Progenitor cell of endocrine pancreas (in vitro differentiated cells): ENCODE measurements around the gene NUDT22. TPM values are rescaled to one million over a fixed set of nuclear protein-coding genes. Genes with fewer than 3 reads are reported as not detected.

Experiments used
- DNase-seq: peaks from one replicate; pipeline ENCODE4 v3.0.0; 2021; ENCODE audit warnings: low spot score; ENCODE audit not compliant: unreplicated experiment
- H3K27ac Mint-ChIP-seq: 2 replicates; pipeline ENCODE4 v1.8.0; 2021; ENCODE audit warnings: mild to moderate bottlenecking, moderate library complexity, mixed read lengths
- H3K27me3 Mint-ChIP-seq: 2 replicates; pipeline ENCODE4 v1.8.0; 2021; ENCODE audit warnings: mixed read lengths
- H3K36me3 Mint-ChIP-seq: 2 replicates; pipeline ENCODE4 v1.8.0; 2022; ENCODE audit warnings: mixed read lengths; ENCODE audit not compliant: insufficient read depth
- H3K4me1 Mint-ChIP-seq: 2 replicates; pipeline ENCODE4 v1.8.0; 2021; ENCODE audit warnings: low read depth, mixed read lengths
- H3K4me3 Mint-ChIP-seq: 2 replicates; pipeline ENCODE4 v1.8.0; 2021; ENCODE audit warnings: low read depth, mild to moderate bottlenecking, moderate library complexity, mixed read lengths
- H3K9me3 Mint-ChIP-seq: 2 replicates; pipeline ENCODE4 v1.8.0; 2021; ENCODE audit warnings: low read depth, mixed read lengths
- CTCF ChIP-seq: fragments of 200-600 bp; sonication (generic); IDR thresholded peaks from one replicate; pipeline ENCODE4 v1.5.0; 2021; ENCODE audit warnings: antibody characterized with exemption, mild to moderate bottlenecking; ENCODE audit not compliant: unreplicated experiment
- total RNA-seq: library from RNA; stranded (reverse); gene quantifications from 2 replicates; pipeline ENCODE4 v1.2.1, GENCODE V29; 2021

Gene NUDT22
- total RNA-seq, 1 donor from 2014 or later = 48.2 TPM

DNA sequence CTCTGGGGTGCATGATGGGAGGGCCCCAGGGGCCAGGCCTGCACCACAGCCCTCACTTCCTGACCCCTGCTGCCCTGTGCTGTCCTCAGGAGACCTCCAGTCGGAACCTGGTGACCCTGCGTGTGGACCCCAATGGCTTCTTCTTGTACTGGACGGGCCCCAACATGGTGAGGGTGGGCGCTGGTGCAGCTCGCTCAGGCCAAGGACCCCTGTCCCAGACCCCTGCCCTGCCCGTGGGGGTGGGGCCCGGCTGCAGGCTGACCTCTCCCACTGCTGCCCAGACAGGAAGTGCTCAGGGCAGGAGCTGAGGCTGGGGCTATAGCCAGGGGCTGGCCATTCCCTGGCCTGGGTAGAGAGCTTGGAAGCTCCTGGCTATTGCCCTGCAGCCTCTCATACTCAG lies 28.3 kb downstream of the NUDT22 start:
- no peak overlapping the region for H3K27ac Mint-ChIP-seq
- H3K4me1 Mint-ChIP-seq = peaks cover 7% of the 10 kb centered on the region
- no peak for TF ChIP-seq CTCF
- H3K9me3 Mint-ChIP-seq = no peaks in the 10 kb centered on the region
- DNase-seq = no peak
- peaks cover 2% of the 10 kb centered on the region for H3K36me3 Mint-ChIP-seq
- H3K4me3 Mint-ChIP-seq = no peak overlapping the region
- H3K27me3 Mint-ChIP-seq = peaks cover 3% of the 10 kb centered on the region

DNA sequence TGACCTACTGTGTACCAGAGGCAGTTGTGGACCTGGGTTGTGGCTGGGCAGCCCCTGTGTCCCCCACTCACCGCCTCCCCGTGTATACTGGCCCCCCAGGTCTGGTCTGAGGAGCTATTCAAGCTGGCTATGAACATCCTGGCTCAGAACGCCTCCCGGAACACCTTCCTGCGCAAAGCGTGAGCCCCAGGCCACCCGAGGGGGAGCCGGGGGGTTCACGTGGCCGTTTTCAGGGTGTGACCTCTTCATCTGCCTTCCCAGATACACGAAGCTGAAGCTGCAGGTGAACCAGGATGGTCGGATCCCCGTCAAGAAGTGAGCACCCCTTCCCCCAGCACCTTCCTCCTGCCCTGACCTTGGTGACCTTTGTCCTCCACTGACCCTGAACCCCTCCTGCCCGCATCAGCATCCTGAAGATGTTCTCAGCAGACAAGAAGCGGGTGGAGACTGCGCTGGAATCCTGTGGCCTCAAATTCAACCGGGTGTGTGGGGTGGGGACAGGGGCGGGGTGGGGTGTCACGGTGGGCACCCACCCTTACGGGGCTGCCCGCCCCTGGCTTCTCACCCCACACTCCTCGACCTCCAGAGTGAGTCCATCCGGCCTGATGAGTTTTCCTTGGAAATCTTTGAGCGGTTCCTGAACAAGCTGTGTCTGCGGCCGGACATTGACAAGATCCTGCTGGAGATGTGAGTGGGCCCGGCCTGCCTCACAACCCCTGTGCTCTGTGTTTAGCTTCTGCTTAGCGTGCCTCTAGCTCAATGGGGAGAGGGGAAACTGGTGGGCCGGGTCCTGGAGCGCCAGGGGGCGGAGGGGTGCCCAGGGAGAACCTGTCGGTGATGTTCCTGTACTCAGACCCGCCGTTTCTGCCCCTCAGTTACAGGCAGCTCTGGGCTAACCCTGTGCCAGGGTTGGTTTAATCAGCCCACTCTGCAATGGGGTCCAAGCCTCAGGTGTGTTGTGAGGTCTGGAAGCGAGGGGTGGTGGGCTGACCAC lies 29.4 kb downstream of the NUDT22 start:
- Mint-ChIP-seq H3K9me3 (no peaks in the 10 kb centered on the region), H3K27ac (no peak overlapping the region), H3K27me3 (no peaks in the 10 kb centered on the region), H3K4me3 (no peak overlapping the region), H3K4me1 (peaks cover 7% of the 10 kb centered on the region), H3K36me3 (peaks cover 12% of the 10 kb centered on the region)
- TF ChIP-seq CTCF = no peak
- DNase-seq = no peak

GRCh38 chr11:64256300-64256699 lies 30.2 kb downstream of the NUDT22 start:
- H3K36me3 Mint-ChIP-seq = peaks cover 12% of the 10 kb centered on the region
- H3K27ac Mint-ChIP-seq = no peak overlapping the region

DNA sequence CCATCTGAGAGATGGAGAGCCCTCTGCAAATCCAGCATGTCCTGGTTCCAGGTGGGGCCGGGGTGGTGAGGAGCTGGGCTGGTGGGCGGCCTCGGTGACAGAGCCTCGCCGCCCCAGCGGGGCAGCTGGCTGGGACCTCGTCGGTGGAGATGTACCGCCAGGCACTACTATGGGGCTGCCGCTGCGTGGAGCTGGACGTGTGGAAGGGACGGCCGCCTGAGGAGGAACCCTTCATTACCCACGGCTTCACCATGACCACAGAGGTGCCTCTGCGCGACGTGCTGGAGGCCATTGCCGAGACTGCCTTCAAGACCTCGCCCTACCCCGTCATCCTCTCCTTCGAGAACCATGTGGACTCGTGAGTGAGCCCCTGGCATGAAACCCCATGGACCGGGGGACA lies 32.3 kb downstream of the NUDT22 start:
- no peaks in the 10 kb centered on the region for H3K27me3 Mint-ChIP-seq
- TF ChIP-seq CTCF = no peak
- no peak overlapping the region for H3K4me3 Mint-ChIP-seq
- no peak overlapping the region for H3K27ac Mint-ChIP-seq
- no peak for DNase-seq
- H3K36me3 Mint-ChIP-seq = peaks cover 15% of the 10 kb centered on the region
- no peaks in the 10 kb centered on the region for H3K4me1 Mint-ChIP-seq
- no peaks in the 10 kb centered on the region for H3K9me3 Mint-ChIP-seq

More at GRCh38 chr11:64256300-64256699, 30.2 kb downstream of the NUDT22 start:
- H3K4me1 Mint-ChIP-seq = peaks cover 7% of the 10 kb centered on the region
- TF ChIP-seq CTCF = no peak
- DNase-seq = no peak
- no peaks in the 10 kb centered on the region for H3K9me3 Mint-ChIP-seq
- no peaks in the 10 kb centered on the region for H3K27me3 Mint-ChIP-seq
- no peak overlapping the region for H3K4me3 Mint-ChIP-seq

- Mint-ChIP-seq H3K27ac (peak overlapping the region; percentile 59), H3K9me3 (no peaks in the 10 kb centered on the region)
Observed at GRCh38 chr11:64258946-64259532, 33.0 kb downstream of the NUDT22 start.

More at GRCh38 chr11:64258946-64259532, 33.0 kb downstream of the NUDT22 start:
- no peak for TF ChIP-seq CTCF
- H3K27me3 Mint-ChIP-seq = no peaks in the 10 kb centered on the region
- H3K4me1 Mint-ChIP-seq = no peaks in the 10 kb centered on the region
- no peak overlapping the region for H3K4me3 Mint-ChIP-seq
- no peak for DNase-seq
- peaks cover 15% of the 10 kb centered on the region for H3K36me3 Mint-ChIP-seq
